Spleen (tissue), 7 donors: ENCODE results near the gene PTCH1.

Experiments used
- CTCF ChIP-seq, 11 experiments: fragments of 200-600 bp in 7 of 11; fragments of 450-650 bp in 4 of 11; sonication (generic) in 4 of 11; IDR thresholded peaks in 8 of 11; conservative IDR thresholded peaks in 3 of 11; 1 replicate in 7 of 11; 2 replicates in 4 of 11; pipeline versions ENCODE4 v1.4.0 to v1.8.0; 2016 to 2021; ENCODE audit warnings: antibody characterized with exemption in 11 of 11, inconsistent platforms in 4 of 11, mild to moderate bottlenecking in 1 of 11
- POLR2A ChIP-seq, 3 donors: fragments of 450-650 bp; IDR thresholded peaks; one replicate each; pipeline ENCODE4 v1.5.1; 2017; ENCODE audit warnings: antibody characterized with exemption in 3 of 3, mild to moderate bottlenecking in 1 of 3
- POLR2AphosphoS5 ChIP-seq, 3 donors: sonication (generic); formaldehyde crosslinking; IDR thresholded peaks; one replicate each; pipeline ENCODE4 v1.5.1; 2017; ENCODE audit warnings: antibody characterized with exemption in 3 of 3
- donor health status: DM: no; HTN: no; CAD: no; lungs with moderate emphysema.
- donor health status: DM: no; HTN: no; CAD: no.
- donor health status: DM: no; HTN: no; CAD: no.

- TF ChIP-seq CTCF (IDR thresholded peaks at IDR 0.05 in 8 of 11, conservative IDR thresholded peaks at IDR 0.05 in 3 of 11) (no peak), POLR2A (IDR thresholded peaks at IDR 0.05) (no peak), POLR2AphosphoS5 (IDR thresholded peaks at IDR 0.05) (peak; percentile 12 to 72 (median 72))
Measured at GRCh38 chr9:95510709-95511615, 5.8 kb downstream of the PTCH1 start.
